GM12875 (cell line): ENCODE data around the gene KLHL18.

Experiments
- H3K4me3 ChIP-seq: one replicate; pipeline ENCODE4 v1.5.1; 2011; ENCODE audit warnings: low read depth, low read length, control low read depth
- CTCF ChIP-seq: IDR thresholded peaks from 2 replicates; pipeline ENCODE4 v1.5.1; 2011; ENCODE audit warnings: low read depth, mild to moderate bottlenecking, control low read depth, inconsistent platforms, low read length, moderate library complexity, borderline replicate concordance; ENCODE audit not compliant: insufficient read depth

KLHL18 gene

GRCh38 chr3:47377186-47377585 is 94.4 kb downstream of the KLHL18 start:
- H3K4me3 ChIP-seq = no peak overlapping the region
- no peak for TF ChIP-seq CTCF

DNA sequence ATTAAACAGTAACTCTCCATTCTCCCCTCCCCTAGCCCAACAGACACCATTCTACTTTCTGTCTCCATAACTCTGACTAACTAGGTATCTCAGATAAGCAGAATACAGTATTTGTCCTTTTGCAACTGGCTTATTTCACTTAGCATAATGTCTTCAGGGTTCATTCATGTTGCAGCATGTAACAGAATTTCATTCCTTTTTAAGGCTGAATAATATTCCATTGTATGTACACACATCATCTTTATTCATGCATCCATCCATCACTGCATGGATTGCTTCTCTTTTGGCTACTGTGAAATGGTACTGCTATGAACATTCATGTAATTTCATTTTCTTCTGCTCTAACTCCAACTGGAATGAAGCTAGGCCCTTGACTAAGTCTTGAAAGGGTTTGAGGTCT is 96.1 kb downstream of the KLHL18 start:
- TF ChIP-seq CTCF = no peak
- H3K4me3 ChIP-seq = no peak overlapping the region

DNA sequence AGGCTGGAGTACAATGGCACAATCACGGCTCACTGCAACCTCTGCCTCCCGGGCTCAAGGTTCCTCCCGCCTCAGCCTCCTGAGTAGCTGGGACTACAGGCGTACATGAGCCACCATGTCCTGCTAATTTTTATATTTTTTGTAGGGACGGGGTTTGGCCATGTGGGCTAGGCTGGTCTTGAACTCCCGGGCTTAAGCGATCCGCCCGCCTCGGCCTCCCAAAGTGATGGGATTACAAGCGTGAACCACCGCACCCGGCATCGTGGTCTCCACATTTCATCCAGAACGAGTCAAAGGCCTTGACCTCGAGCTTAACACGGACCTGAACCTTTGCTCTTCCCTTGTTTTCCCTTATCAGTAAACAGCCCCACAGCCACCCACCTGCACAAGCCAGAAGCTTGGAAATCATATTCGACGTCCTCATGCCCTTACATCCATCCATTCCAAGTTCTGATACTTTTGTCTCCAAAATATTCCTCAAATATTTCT is 96.7 kb downstream of the KLHL18 start:
- TF ChIP-seq CTCF = no peak
- peak overlapping the region; percentile 96 for H3K4me3 ChIP-seq

DNA sequence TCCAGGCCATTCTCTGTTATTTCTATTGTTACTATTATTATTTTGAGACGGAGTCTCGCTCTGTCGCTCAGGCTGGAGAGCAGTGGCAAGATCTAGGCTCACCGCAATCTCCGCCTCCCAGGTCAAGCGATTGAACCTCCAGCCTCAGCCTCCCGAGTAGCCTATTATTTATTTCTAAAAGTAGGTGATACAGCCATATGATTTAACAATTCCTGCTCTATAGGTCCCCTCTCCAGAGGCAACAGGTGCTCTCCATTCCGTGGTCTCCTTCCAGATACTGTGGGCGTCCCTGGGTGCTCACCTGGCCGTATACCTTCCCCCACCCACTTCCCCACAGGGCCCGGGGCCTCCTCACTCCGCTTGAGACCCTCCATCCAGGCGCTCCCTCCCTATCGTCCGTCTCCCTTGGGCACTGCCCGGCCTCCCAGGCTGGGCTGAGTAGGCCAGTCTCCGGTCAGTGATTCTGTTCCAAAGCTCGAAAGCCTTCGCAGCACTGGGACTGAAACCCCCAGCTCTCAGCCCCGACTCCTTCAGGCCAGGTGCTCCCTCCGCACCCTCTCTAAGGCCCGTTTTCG is 97.4 kb downstream of the KLHL18 start:
- TF ChIP-seq CTCF = no peak
- peak overlapping the region; percentile 96 for H3K4me3 ChIP-seq

GRCh38 chr3:47380601-47381316 is 98.0 kb downstream of the KLHL18 start, which contains the start of gene PTPN23:
TSS of gene PTPN23 (plus strand) at chr3:47381021. CDS start at chr3:47381097, 76 bp downstream.
- TF ChIP-seq CTCF = no peak
- peak within 1 kb of the TSS; percentile 96 for H3K4me3 ChIP-seq

GRCh38 chr3:47381317-47382157 is 98.8 kb downstream of the KLHL18 start:
- peak overlapping the region; percentile 96 for H3K4me3 ChIP-seq
- TF ChIP-seq CTCF = no peak
